Head of caudate nucleus (tissue), 42 donors: ENCODE measurements around the gene CCDC85A.
"Not testable (repeated sequence)": the region's sequence is repeated elsewhere in the genome, so short reads cannot be mapped to it uniquely, and the experiment has no call there.

Experiments used
- DNase-seq, 42 donors: peaks; one replicate each; pipeline versions ENCODE4 v3.0.0 to v3.0.0-alpha.2; 2020 to 2021; ENCODE audit warnings: mixed read lengths in 7 of 42
- intact Hi-C: fragments of 100-400 bp; cut with DNase I; formaldehyde crosslinking; loops from one replicate; pipeline ENCODE4 v1.15.0; 2022

Gene CCDC85A

DNA sequence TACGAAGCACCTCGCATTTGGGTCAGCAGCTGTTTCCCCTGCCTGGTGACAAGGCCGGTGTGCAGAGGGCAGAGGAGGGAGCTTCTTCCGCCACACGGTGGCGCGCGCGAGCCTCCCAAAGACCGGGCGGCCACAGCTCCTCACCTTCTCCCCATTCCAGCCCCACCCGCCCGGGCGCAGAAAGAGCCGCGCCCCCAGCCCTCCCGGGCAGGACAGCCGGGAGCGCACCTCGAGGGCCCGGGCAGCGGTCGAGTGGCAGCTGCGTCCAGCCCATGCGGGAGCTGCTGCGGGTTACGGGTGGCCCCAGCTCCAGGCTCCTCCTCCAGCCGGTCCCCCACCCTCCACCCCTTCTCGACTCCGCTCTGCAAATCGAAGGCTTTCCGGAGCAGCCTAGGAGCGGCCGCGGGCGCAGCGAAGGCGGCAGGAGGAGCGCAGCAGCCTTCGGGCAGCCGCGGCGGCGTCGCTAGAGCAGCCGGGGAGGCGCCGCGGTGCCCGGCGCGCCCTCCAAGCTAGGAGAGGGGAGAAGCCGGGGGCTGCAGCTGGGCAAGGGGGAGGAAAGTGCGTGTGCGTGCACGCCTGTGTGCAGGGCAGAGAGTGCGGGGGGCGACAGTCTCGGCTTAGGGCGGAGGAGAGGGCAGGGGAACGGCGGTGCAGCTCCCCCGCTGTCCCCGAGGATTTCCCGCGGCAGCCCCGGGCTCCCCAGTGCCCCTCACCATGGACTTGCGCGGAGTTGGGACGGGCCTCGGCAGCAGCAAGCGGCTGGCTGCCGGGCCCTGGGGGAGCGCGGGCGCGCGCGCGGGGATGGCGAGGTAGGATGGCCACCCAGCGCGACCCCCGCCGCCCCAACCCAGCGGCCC, at the start of gene CCDC85A:
Gene CCDC85A, plus strand, starts transcription at position 348 of the 857 bp plus-strand sequence. CDS start 635 bp downstream, outside the sequence.
- DNase-seq = peak; percentile 68 to 94 (median 89)
- intact Hi-C loops = loop anchor here (5.0 kb wide), 2 partner anchors 563 to 1333 kb away; no protein-coding TSS in a partner anchor

DNA sequence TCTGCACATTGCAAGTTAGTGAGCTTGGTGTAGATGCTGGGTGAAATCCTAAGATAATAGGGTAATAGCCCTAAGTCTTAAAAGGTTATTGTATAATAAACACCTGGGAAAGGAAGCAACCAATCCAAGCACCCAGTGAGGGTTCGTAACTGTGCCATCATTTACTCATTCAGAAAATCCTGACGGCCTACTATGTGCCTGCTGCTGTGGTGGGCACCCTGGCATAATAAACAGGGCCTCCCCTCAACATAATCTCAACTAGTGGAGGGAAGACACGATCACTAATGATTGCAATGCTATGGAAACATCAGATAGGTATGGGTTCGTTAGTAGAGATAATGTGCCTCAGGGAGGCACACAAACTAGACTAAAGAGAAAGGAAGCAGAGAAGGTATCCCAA, 48.9 kb upstream of the CCDC85A start:
- DNase-seq = no peak
- intact Hi-C loops = loop anchor here (10.0 kb wide), 1 partner anchor 120 kb away; no protein-coding TSS in a partner anchor

DNA sequence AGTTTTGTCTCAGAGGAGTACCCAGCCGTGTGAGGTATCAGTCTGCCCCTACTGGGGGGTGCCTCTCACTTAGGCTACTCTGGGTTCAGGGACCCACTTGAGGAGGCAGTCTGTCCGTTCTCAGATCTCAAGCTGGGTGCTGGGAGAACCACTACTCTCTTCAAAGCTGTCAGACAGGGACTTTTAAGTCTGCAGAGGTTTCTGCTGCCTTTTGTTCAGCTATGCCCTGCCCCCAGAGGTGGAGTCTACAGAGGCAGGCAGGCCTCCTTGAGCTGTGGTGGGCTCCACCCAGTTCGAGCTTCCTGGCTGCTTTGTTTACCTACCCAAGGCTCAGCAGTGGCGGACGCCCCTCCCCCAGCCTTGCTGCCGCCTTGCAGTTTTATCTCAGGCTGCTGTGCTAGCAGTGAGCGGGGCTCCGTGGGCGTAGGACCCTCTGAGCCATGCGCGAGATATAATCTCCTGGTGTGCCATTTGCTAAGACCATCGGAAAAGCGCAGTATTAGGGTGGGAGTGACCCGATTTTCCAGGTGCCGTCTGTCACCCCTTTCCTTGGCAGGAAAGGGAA, 41.2 kb upstream of the CCDC85A start:
- DNase-seq, intact Hi-C loops: not testable (repeated sequence)

DNA sequence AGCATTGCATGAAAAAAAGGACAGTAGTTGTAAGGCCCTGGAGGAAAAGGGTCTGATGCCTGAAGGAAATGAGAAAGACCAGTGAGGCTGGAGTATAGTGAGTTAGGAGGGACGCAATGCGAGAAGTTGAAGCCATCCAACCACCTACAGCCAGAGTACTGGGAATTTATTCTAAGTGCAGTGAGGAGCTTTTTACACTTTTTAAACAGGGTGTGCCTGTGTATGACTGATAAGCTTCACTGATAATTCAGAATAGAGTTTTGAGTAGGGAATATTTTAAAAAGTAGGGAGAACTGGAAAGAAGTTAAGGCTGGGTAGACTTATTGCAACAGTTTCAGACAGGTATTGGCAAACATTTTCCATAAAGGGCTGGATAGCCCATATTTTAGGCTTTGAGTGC, 35.9 kb upstream of the CCDC85A start:
- DNase-seq = no peak
- intact Hi-C loops = no loop called here

DNA sequence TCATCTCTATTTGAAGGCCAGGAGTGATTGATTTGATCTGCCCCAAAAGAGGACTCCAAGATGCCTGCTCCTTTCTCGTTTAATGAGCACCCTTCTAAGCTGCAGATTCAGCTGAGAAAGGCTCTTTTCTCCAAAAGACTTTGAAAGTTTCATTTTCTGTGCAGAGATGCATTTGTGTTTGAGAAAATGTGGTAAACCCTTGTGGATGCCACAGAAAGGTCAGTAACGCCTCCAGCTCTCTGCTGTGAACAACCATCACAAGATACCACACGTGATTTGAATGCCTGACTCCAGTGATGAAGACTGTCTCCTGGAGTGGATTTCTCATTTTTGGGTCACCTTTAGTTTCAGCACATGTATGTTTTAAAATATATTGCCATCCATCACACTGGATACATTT, 35.0 kb upstream of the CCDC85A start:
- intact Hi-C loops = no loop called here
- DNase-seq = no peak

DNA sequence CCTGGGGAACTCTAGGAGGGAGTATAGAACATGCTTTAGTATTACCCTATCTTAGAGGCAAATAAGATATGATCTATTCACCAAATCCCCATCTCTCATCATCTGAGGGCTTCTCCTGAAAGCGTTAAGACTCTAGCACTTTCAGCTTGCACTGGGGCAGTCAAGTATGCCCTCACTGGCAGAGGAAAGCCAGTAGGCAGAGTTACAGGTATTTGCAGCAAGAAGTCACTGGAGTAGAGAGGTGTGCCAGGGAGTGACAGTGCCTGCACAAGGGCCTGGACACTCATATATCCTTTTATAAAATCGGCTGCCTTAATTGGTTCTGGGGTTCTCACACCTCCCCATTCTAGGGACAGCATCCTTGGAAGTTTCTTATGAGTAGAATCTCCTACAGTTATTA, 31.9 kb upstream of the CCDC85A start:
- intact Hi-C loops = no loop called here
- DNase-seq = no peak

DNA sequence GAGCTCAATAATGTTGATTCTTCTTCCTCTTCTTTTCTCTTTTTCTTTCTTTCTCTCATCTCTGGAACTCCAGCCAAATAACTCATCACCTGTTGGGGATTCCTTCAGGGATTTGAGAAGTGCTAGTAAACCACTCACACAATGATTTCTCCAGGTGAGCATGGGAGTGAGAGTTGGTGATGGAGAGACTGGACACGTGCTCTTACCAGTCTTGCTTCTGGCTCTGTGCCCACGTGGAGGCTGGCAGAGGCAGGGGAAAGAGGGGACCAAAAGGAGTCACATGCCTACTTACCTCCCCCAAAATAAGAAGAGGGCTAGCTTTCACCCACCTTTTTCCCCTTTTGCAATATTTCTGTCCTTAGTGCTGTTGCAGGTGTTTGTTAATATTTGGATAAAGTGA, 28.6 kb upstream of the CCDC85A start:
- no peak for DNase-seq
- intact Hi-C loops = no loop called here

DNA sequence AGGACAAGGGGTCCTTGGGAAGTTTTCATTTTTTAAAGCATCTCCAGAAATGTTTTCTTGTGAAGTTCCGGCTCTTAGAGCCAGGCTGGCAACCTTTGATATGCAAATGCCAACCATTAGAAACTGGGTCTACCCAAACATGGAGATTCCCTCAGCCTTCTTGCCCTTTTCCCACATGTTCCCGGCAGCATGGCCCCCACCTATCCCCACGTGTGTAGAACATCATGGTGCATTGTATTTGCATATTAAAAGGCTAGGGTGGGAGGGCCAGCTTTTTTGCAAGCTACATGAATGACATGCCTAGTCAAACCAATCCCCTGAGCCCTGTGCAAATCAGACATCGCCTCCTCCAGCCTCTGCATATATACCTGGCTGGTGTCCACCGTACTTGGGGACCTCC, 23.9 kb upstream of the CCDC85A start:
- intact Hi-C loops, DNase-seq: not testable (repeated sequence)

DNA sequence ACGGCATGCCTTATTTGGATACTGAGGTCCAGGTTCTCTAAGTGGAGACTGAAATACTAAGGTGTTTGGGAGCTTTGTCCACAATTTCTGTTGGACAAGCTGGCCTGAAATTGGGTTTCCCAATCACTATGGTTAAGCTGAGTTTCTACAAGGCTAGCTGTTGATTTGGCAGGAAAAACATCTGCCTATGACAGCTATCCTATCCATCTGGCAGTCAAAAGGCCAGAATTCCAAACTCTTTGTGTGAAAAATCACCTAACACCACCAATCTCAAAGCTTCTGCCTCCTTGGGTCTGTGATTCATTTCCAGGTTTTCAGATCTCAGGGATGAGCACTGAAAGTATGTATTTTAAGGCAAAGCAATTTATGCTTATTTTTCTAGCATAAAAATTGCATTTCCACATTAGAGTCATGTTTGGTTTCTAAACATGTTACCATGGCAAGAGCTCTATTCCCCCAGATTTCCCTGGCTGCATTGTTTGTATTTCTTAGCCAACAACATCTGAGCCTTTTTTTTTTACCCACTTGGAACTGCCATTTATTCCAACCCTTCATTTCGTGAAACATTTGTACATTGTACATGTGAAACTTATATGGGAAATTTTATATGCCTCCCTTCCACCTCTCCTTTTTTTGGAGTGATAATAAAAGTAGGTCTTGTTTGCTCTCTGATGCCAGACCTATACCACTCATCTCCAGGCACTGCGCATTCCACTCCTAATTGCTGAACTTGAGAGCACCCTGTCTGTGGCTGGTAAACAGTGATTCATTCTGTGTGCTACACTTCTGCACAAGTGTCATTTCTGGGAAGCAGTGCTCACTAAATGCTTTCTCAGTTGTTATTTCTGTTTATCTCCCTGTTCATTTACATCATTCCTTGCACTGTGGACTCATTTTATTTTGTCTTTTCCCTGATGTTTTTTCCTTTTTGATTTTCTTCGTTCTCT, 15.9 kb upstream of the CCDC85A start:
- DNase-seq = peak in 1 of 42 donors; percentile 35
- intact Hi-C loops = no loop called here

DNA sequence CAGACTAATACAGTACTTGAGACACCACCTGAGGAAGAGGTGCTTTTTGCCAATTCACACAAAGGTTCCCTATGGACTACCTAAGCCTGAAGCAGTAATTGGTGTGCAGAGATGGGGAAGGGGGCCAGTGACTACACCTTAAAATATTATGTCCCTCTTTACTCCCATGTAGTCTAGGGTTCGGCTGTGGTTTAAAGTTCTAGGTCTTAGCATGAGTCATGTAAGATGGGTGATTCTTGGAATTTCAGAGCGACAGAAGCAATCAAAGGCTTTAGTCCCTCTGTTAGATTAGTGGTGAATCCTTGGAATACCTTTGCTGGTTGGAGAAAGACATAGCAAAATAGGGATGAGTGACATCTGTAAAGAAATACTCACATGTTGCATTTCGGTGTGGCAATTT, 14.3 kb upstream of the CCDC85A start:
- peak in 1 of 42 donors; percentile 9 for DNase-seq
- intact Hi-C loops = no loop called here

DNA sequence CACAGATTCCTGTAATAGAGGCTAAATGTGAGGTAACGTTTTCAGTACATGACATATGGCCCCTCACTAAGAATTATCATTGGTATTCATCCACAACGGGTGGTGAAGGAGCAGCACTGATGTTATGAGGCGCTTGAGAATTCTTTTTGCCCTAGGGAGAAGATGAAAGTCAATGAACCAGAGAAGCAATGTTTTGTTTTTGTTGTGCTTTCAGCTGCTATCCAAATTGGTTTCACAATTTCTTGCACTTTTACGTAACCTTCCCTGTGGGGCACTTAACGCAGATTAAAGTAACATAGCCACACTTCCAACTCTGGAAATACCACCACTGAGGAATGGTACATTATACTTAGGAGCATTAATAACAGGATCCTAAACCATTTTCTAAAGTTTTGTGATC, 13.3 kb upstream of the CCDC85A start:
- peak in 1 of 42 donors; percentile 15 for DNase-seq
- intact Hi-C loops = no loop called here

DNA sequence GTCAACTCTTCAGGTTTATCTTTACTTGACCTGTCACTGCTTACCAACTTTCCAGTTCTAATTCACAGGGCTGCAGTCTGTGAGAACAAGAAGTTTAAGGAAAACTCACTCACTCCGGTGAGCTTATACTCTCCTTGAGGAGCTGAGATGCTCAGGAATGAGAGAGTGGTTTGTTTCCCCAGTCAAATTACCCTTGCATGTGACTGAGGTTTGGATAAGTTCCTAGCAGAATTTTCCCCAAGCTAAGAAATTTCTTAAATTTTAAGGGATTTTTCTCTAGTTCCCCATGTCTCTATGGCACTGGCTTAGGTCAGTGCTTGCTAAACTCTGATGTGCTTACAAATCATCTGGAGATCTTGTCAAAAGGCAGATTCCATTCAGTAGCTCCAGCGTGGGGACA, 12.8 kb upstream of the CCDC85A start:
- intact Hi-C loops = no loop called here

DNA sequence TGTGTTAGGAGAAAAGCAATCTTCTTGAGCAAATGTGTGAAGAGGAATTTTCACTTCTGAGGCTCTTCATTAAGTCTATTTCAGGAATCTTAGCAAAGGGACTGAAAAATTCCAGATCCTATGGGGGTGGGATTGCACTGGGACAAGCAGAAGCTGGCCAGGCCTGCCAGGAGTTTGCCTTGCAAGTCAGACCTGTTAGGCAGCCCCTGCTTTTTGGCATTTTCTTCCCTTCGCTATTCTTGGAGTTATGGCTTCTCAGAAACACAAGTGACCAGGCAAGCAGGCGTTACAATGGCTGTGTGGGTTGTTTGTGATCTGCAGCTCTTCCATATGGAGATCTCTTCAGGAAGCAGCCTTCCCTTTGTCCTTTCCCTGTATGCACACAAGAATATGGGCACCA, 8.0 kb upstream of the CCDC85A start:
- intact Hi-C loops = no loop called here
- no peak for DNase-seq

More for the DNA sequence above, 12.8 kb upstream of the CCDC85A start:
- DNase-seq = no peak

DNA sequence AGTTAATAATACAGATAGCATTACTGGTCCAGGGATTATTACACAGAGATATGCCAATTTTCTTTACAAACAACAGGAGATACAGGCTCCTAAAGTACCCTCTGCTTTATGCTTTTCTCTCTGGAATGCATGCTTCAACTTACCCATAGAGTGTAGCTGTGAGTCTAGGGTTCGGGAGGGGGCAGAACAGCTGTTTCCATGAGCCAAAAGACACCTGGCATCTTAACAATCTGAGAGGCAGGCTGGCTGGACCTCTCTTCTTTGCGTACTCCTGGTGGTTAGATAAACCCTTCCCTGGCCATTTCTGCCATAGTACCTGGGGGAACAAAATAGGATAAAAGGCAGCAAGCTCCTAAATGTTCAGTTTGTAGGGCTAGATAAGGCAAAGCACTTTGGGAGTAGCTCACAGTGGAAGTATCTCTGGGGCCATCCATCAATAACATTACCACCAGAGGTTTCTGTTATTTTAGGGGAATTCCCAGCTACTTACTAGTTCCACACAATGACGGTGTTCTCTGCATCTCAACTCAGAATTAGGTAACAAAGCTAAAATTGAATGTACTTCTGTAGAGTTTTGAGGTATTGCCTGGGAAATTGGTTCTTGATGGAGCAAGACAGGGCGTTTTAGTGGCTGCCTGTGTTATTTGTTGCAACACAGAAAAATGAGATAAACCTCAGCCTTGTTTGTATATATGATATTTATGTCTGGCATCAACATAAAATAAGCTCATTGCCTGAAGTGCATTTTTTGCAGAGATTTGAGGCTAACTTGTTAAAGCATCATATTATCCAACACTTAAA, 6.2 kb upstream of the CCDC85A start:
- DNase-seq = peak in 1 of 42 donors; percentile 9
- intact Hi-C loops = no loop called here

DNA sequence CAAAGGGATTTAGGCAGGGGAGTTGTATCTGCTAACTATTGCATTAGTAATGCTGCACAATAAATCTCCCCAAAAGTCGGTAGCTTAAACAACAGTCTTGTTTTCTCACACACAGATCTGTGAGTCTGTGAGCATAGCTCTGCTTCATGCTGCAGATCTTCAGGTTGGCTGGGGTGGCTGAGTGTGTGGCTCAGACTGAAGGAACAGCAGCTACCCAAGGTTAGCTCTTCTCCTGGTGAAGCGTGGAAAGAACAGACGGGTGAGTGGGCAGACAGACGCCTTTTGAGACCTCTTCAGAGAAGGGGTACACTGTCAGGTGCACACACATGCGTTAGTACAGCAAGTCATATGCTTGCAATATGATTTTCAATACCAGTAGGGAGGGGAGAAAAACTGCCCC, 3.9 kb upstream of the CCDC85A start:
- intact Hi-C loops = loop anchor here (5.0 kb wide), 2 partner anchors 567 to 1337 kb away; no protein-coding TSS in a partner anchor
- peak in 7 of 42 donors; percentile 3 to 44 (median 18) for DNase-seq

DNA sequence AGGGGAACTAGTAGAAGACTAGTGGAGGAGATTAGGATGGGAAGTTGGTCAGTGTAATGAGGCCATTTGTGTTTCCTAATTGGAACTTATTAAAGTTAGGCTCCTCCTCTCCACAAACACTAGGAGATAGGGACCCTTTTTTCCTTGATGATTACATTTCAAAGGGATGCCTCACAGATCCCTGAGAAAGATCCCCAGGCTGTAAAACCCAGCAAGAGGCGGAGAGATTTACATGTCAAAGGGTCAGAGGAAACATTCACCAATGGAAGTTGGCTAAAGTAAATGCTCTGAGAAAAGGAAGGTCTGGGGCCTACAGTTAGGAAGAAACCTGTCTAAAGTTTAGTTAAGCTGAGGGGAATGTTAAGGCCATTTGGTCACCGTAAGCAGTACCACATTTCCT, 1.4 kb upstream of the CCDC85A start:
- no peak for DNase-seq
- intact Hi-C loops = loop anchor here (5.0 kb wide), 2 partner anchors 565 to 1335 kb away; no protein-coding TSS in a partner anchor

DNA sequence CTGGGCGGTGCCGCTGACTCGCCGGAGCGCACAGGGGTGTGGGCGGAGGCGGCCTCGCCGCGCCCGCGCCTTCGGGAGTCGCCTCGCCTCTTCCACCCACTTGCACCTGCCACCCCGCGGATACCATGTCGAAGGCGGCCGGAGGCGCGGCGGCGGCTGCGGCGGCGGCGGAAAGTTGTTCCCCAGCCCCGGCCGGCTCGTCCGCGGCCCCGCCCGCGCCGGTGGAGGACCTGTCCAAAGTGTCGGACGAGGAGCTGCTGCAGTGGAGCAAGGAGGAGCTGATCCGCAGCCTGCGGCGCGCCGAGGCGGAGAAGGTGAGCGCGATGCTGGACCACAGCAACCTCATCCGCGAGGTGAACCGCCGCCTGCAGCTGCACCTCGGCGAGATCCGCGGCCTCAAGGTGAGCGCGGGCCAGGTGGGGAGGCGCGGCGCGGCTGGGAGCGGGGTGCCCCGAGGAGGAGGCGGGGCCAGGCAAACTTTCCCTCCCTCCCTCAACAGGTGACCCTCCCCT, 766 bp downstream of the CCDC85A start:
- peak in 30 of 42 donors; percentile 7 to 59 (median 21) for DNase-seq
- intact Hi-C loops = loop anchor here (5.0 kb wide), 2 partner anchors 563 to 1333 kb away; no protein-coding TSS in a partner anchor

DNA sequence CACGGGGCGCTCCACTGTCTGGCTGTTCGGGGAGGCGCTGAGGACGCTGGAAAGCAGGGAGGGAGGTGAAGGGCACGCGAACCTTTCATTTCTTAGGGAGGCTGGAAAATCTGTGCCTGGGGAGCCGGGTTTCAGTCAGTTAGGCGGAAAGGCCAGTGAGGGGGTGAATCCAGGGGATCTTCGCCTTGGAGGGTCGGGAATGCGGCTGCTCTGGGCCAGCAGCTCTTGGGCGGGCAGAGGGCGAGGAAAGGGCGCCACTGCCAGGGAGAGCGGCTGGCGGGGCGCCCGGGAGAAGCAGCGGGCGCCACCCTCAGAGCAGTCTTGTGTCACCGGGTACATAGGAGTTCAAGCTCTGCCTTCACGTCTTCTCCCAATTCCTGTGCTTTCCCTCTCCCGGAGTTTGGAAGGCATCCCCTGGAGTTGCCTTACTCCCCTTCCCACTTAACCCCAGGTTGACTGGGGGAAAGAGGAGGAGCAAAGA, 1.4 kb downstream of the CCDC85A start:
- intact Hi-C loops = no loop called here
- DNase-seq = peak in 39 of 42 donors; percentile 28 to 74 (median 51)
